ENCODE measurements around the gene PCDH7. TPM values are rescaled to one million over a fixed set of nuclear protein-coding genes. Genes with fewer than 3 reads are reported as not detected.

The PCDH7 gene
- total RNA-seq, 1 experiment from 2014 or later, result 16.8 TPM

DNA sequence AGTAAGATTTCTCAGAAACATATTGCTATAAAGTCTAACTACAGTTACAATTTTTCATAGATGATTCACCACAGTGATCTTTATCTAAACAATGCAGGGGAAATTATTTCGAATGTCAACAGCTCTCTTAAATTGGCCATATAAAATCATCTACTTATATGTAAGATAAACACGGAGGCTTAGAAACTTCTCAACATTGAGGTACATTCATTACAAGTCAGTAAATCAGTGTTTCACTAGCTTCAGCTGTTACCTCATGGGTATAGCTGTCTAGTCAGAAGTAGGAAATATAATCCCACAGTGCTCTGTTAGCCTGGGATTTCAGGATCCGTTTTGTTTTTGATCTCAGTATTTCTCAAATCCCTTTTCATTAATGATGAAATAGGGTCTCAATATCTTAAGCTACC is 43.2 kb downstream of the PCDH7 start:
- H3K4me2 ChIP-seq (ENCODE audit: insufficient read depth, insufficient read length, low read length), result no peak overlapping the region

More for the DNA sequence above, 43.2 kb downstream of the PCDH7 start:
- Histone ChIP-seq H4K8ac (replicated peaks; ENCODE audit: insufficient read length, low read depth, low read length) (no peak overlapping the region), H2BK5ac (ENCODE audit: insufficient read length, low read length) (no peak overlapping the region), H2AFZ (ENCODE audit: low read length) (no peak overlapping the region), H2AK5ac (ENCODE audit: insufficient read length, low read length) (no peak overlapping the region), H3K79me1 (ENCODE audit: insufficient read depth, low read depth, low read length, poor library complexity, severe bottlenecking) (no peaks in the 10 kb centered on the region), H3K4me1 (ENCODE audit: insufficient read depth, low read length) (no peaks in the 10 kb centered on the region), H2BK120ac (ENCODE audit: low read depth, low read length, poor library complexity, severe bottlenecking) (no peak overlapping the region), H3K9ac (ENCODE audit: extremely low read depth, insufficient read length, low read length) (no peak overlapping the region), H3K23me2 (ENCODE audit: insufficient read length, low read depth, low read length, poor library complexity, severe bottlenecking) (no peaks in the 10 kb centered on the region), H3K9me3 (ENCODE audit: control insufficient read depth, low read depth, low read length) (no peaks in the 10 kb centered on the region), H3K4ac (ENCODE audit: low read depth, low read length) (no peak overlapping the region), H3K27me3 (ENCODE audit: insufficient read depth, low read length) (no peaks in the 10 kb centered on the region), H4K91ac (ENCODE audit: insufficient read length, low read depth, low read length) (no peak overlapping the region), H3K14ac (ENCODE audit: insufficient read depth, low read length) (no peak overlapping the region; the same call in 1 of the 2 replicates), H2BK20ac (ENCODE audit: low read depth, low read length, poor library complexity, severe bottlenecking) (no peak overlapping the region), H4K5ac (ENCODE audit: insufficient read length, low read depth, low read length) (no peak overlapping the region), H2BK12ac (ENCODE audit: insufficient read length, low read depth, low read length) (no peak overlapping the region), H3K23ac (ENCODE audit: insufficient read length, low read depth, low read length) (no peak overlapping the region), H4K20me1 (ENCODE audit: control insufficient read depth, insufficient read depth, insufficient read length) (no peaks in the 10 kb centered on the region), H3K56ac (ENCODE audit: insufficient read length, low read depth, low read length) (no peak overlapping the region), H2BK15ac (ENCODE audit: low read depth, low read length) (no peak overlapping the region), H3K79me2 (ENCODE audit: insufficient read depth, low read length) (no peaks in the 10 kb centered on the region), H3T11ph (ENCODE audit: low read length) (no peak overlapping the region), H3K18ac (ENCODE audit: insufficient read length, low read depth, low read length) (no peak overlapping the region), H3K27ac (ENCODE audit: insufficient read length, low read depth, low read length) (no peak overlapping the region)
- Mint-ChIP-seq H3K4me3 (no peak overlapping the region), H3K4me1 (peaks cover 9 to 23% of the 10 kb centered on the region in 2 experiments), H3K9me3 (no peaks in the 10 kb centered on the region), H3K27me3 (ENCODE audit: low read depth) (no peaks in the 10 kb centered on the region), H3K27ac (no peak overlapping the region), H3K36me3 (ENCODE audit: insufficient read depth in 1 of 3, low read depth in 3 of 3) (no peaks in the 10 kb centered on the region)
- no peak for DNase-seq
- no CpG with 5 or more reads among the region's 3 CpGs for WGBS (ENCODE audit: extremely low coverage, insufficient read length, low lambda C conversion rate)
- TF ChIP-seq, protein P1, sequence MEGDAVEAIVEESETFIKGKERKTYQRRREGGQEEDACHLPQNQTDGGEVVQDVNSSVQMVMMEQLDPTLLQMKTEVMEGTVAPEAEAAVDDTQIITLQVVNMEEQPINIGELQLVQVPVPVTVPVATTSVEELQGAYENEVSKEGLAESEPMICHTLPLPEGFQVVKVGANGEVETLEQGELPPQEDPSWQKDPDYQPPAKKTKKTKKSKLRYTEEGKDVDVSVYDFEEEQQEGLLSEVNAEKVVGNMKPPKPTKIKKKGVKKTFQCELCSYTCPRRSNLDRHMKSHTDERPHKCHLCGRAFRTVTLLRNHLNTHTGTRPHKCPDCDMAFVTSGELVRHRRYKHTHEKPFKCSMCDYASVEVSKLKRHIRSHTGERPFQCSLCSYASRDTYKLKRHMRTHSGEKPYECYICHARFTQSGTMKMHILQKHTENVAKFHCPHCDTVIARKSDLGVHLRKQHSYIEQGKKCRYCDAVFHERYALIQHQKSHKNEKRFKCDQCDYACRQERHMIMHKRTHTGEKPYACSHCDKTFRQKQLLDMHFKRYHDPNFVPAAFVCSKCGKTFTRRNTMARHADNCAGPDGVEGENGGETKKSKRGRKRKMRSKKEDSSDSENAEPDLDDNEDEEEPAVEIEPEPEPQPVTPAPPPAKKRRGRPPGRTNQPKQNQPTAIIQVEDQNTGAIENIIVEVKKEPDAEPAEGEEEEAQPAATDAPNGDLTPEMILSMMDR (conservative IDR thresholded peaks at IDR 0.05), result no peak

Measured in H9 (cell line).